ENCODE data around the gene TBL3. TPM values are rescaled to one million over a fixed set of nuclear protein-coding genes. Genes with fewer than 3 reads are reported as not detected.
A peak's percentile ranks its signal among the peaks of the same experiment; 100 is the strongest.

TBL3 gene
- total and polyA plus RNA-seq, 7 experiments from 2014 or later = 17.2 to 89.8 (median 32.8) TPM

- Mint-ChIP-seq H3K4me1 (peaks cover 16 to 27% (median 20%) of the 10 kb centered on the region in 7 donors), H3K4me3 (peak overlapping the region in 6 of 10 donors; percentile 13 to 95 (median 63)), H3K36me3 (peaks cover 0 to 22% (median 7%) of the 10 kb centered on the region in 5 donors), H3K27me3 (peaks cover 0 to 4% (median 0%) of the 10 kb centered on the region in 5 donors), H3K27ac (no peak overlapping the region), H3K9me3 (peaks cover 0 to 3% (median 0%) of the 10 kb centered on the region in 11 donors)
- H3K27me3 ChIP-seq (ENCODE audit: control insufficient read depth in 2 of 2, insufficient read depth in 2 of 2, low read length in 2 of 2) = no peaks in the 10 kb centered on the region
- CTCF ChIA-PET = no interaction called here
- peaks cover 0 to 53% (median 0%) of the 10 kb centered on the region in 3 experiments for H3K36me3 ChIP-seq (ENCODE audit: control insufficient read depth in 2 of 3, insufficient read depth in 3 of 3, low read length in 3 of 3)
- POLR2A ChIA-PET = interaction anchor here (1.6 kb wide), 1 partner anchor 9 kb away, joined by 6 read pairs; the partner anchor contains the start of gene RPS2
- H3K4me1 ChIP-seq (ENCODE audit: control insufficient read depth in 2 of 2, insufficient read depth in 2 of 2, low read length in 2 of 2) = peaks cover 7 to 18% of the 10 kb centered on the region in 2 donors
- intact Hi-C loops (cut with micrococcal nuclease) = loop anchor here in 1 of 2 donors (5.0 kb wide), 1 partner anchor 249 kb away; the partner anchor contains the start of gene E4F1
- ATAC-seq (no peak), DNase-seq (no peak)
- H3K9me3 ChIP-seq (ENCODE audit: control insufficient read depth in 2 of 3, low read length in 3 of 3) = no peaks in the 10 kb centered on the region
- no peak overlapping the region for H3K4me3 ChIP-seq (ENCODE audit: low read length)
- H3K27ac ChIP-seq (ENCODE audit: low read depth, low read length) = no peak overlapping the region
Observed at GRCh38 chr16:1973461-1974156, 1.8 kb downstream of the TBL3 start.

- ATAC-seq (no peak), DNase-seq (no peak)
- Histone ChIP-seq H3K4me1 (ENCODE audit: control insufficient read depth in 2 of 2, insufficient read depth in 2 of 2, low read length in 2 of 2) (peaks cover 7 to 18% of the 10 kb centered on the region in 2 donors), H3K27ac (ENCODE audit: low read depth, low read length) (no peak overlapping the region), H3K36me3 (ENCODE audit: control insufficient read depth in 2 of 3, insufficient read depth in 3 of 3, low read length in 3 of 3) (peaks cover 0 to 56% (median 0%) of the 10 kb centered on the region in 3 experiments), H3K27me3 (ENCODE audit: control insufficient read depth in 2 of 2, insufficient read depth in 2 of 2, low read length in 2 of 2) (no peaks in the 10 kb centered on the region), H3K4me3 (ENCODE audit: low read length) (no peak overlapping the region), H3K9me3 (ENCODE audit: control insufficient read depth in 2 of 3, low read length in 3 of 3) (no peaks in the 10 kb centered on the region)
- H3K36me3 Mint-ChIP-seq = peaks cover 0 to 22% (median 9%) of the 10 kb centered on the region in 5 donors
- H3K4me3 Mint-ChIP-seq = peak overlapping the region in 4 of 10 donors; percentile 6 to 95 (median 31)
- POLR2A ChIA-PET = interaction anchor here (1.6 kb wide), 1 partner anchor 10 kb away, joined by 6 read pairs; the partner anchor contains the start of gene RPS2
- peaks cover 0 to 3% (median 0%) of the 10 kb centered on the region in 11 donors for H3K9me3 Mint-ChIP-seq
- intact Hi-C loops (cut with micrococcal nuclease) = loop anchor here in 1 of 2 donors (5.0 kb wide), 1 partner anchor 248 kb away; the partner anchor contains the start of gene E4F1
- no peak overlapping the region for H3K27ac Mint-ChIP-seq
- CTCF ChIA-PET = no interaction called here
- H3K4me1 Mint-ChIP-seq = peaks cover 16 to 27% (median 20%) of the 10 kb centered on the region in 7 donors
- peaks cover 0 to 4% (median 0%) of the 10 kb centered on the region in 5 donors for H3K27me3 Mint-ChIP-seq
Observed at GRCh38 chr16:1974157-1975070, 2.6 kb downstream of the TBL3 start.

- no peak for ATAC-seq
- POLR2A ChIA-PET = interaction anchor here (1.1 to 1.2 kb wide), 2 partner anchors 11 kb away, joined by 3 to 5 read pairs; partner anchors contain the start of gene RPS2
- Mint-ChIP-seq H3K27ac (no peak overlapping the region), H3K27me3 (peaks cover 0 to 9% (median 0%) of the 10 kb centered on the region in 5 donors), H3K9me3 (peaks cover 0 to 3% (median 0%) of the 10 kb centered on the region in 11 donors), H3K4me1 (peaks cover 16 to 23% (median 20%) of the 10 kb centered on the region in 7 donors), H3K36me3 (peaks cover 0 to 22% (median 10%) of the 10 kb centered on the region in 5 donors), H3K4me3 (peak overlapping the region in 2 of 10 donors; percentile 23 to 34)
- H3K9me3 ChIP-seq (ENCODE audit: control insufficient read depth in 2 of 3, low read length in 3 of 3) = no peaks in the 10 kb centered on the region
- H3K4me1 ChIP-seq (ENCODE audit: control insufficient read depth in 2 of 2, insufficient read depth in 2 of 2, low read length in 2 of 2) = peaks cover 7 to 18% of the 10 kb centered on the region in 2 donors
- H3K27me3 ChIP-seq (ENCODE audit: control insufficient read depth in 2 of 2, insufficient read depth in 2 of 2, low read length in 2 of 2) = peaks cover 0 to under 1% of the 10 kb centered on the region in 2 donors
- peaks cover 0 to 56% (median 0%) of the 10 kb centered on the region in 3 experiments for H3K36me3 ChIP-seq (ENCODE audit: control insufficient read depth in 2 of 3, insufficient read depth in 3 of 3, low read length in 3 of 3)
- CTCF ChIA-PET = no interaction called here
- no peak overlapping the region for H3K27ac ChIP-seq (ENCODE audit: low read depth, low read length)
- no peak for DNase-seq
- intact Hi-C loops (cut with micrococcal nuclease) = no loop called here
- no peak overlapping the region for H3K4me3 ChIP-seq (ENCODE audit: low read length)
Observed at GRCh38 chr16:1975432-1976215, 3.8 kb downstream of the TBL3 start.

- Histone ChIP-seq H3K4me3 (ENCODE audit: low read length) (no peak overlapping the region), H3K9me3 (ENCODE audit: control insufficient read depth in 2 of 3, low read length in 3 of 3) (no peaks in the 10 kb centered on the region), H3K36me3 (ENCODE audit: control insufficient read depth in 2 of 3, insufficient read depth in 3 of 3, low read length in 3 of 3) (peaks cover 0 to 56% (median 0%) of the 10 kb centered on the region in 3 experiments), H3K27ac (ENCODE audit: low read depth, low read length) (no peak overlapping the region), H3K27me3 (ENCODE audit: control insufficient read depth in 2 of 2, insufficient read depth in 2 of 2, low read length in 2 of 2) (peaks cover 0 to 3% of the 10 kb centered on the region in 2 donors), H3K4me1 (ENCODE audit: control insufficient read depth in 2 of 2, insufficient read depth in 2 of 2, low read length in 2 of 2) (peaks cover 7 to 14% of the 10 kb centered on the region in 2 donors)
- DNase-seq (no peak), ATAC-seq (no peak)
- H3K36me3 Mint-ChIP-seq = peaks cover 0 to 22% (median 10%) of the 10 kb centered on the region in 5 donors
- intact Hi-C loops (cut with micrococcal nuclease) = no loop called here
- H3K27me3 Mint-ChIP-seq = peaks cover 0 to 14% (median 2%) of the 10 kb centered on the region in 5 donors
- peaks cover 12 to 18% (median 15%) of the 10 kb centered on the region in 7 donors for H3K4me1 Mint-ChIP-seq
- H3K27ac Mint-ChIP-seq = no peak overlapping the region
- ChIA-PET CTCF (no interaction called here), POLR2A (interaction anchor here (1.1 to 1.2 kb wide), 2 partner anchors 11 kb away, joined by 3 to 5 read pairs; partner anchors contain the start of gene RPS2)
- H3K4me3 Mint-ChIP-seq = no peak overlapping the region
- peaks cover 0 to 3% (median 0%) of the 10 kb centered on the region in 11 donors for H3K9me3 Mint-ChIP-seq
Observed at GRCh38 chr16:1976216-1976520, 4.3 kb downstream of the TBL3 start.

GRCh38 chr16:1976951-1977874, 5.4 kb downstream of the TBL3 start:
- no peak overlapping the region for H3K4me3 ChIP-seq (ENCODE audit: low read length)
- H3K4me3 Mint-ChIP-seq = peak overlapping the region in 1 of 10 donors; percentile 52
- DNase-seq (no peak), ATAC-seq (no peak)
- no peaks in the 10 kb centered on the region for H3K9me3 ChIP-seq (ENCODE audit: control insufficient read depth in 2 of 3, low read length in 3 of 3)
- H3K4me1 Mint-ChIP-seq = peaks cover 4 to 13% (median 6%) of the 10 kb centered on the region in 7 donors
- peaks cover 7 to 9% of the 10 kb centered on the region in 2 donors for H3K4me1 ChIP-seq (ENCODE audit: control insufficient read depth in 2 of 2, insufficient read depth in 2 of 2, low read length in 2 of 2)
- ChIA-PET CTCF (interaction anchor here (1.6 kb wide), 1 partner anchor 163 kb away, joined by 5 read pairs; no protein-coding TSS in a partner anchor), POLR2A (interaction anchor here (0.9 to 11.4 kb wide), 2 partner anchors 13 to 14 kb away, joined by 3 to 61 read pairs; partner anchors contain the start of gene RPS2)
- H3K27me3 Mint-ChIP-seq = peaks cover 0 to 21% (median 5%) of the 10 kb centered on the region in 5 donors
- peaks cover 0 to 52% (median 0%) of the 10 kb centered on the region in 3 experiments for H3K36me3 ChIP-seq (ENCODE audit: control insufficient read depth in 2 of 3, insufficient read depth in 3 of 3, low read length in 3 of 3)
- no peak overlapping the region for H3K27ac Mint-ChIP-seq
- H3K36me3 Mint-ChIP-seq = peaks cover 0 to 22% (median 7%) of the 10 kb centered on the region in 5 donors
- H3K27me3 ChIP-seq (ENCODE audit: control insufficient read depth in 2 of 2, insufficient read depth in 2 of 2, low read length in 2 of 2) = peaks cover 0 to 3% of the 10 kb centered on the region in 2 donors
- H3K27ac ChIP-seq (ENCODE audit: low read depth, low read length) = no peak overlapping the region
- H3K9me3 Mint-ChIP-seq = no peaks in the 10 kb centered on the region
- intact Hi-C loops (cut with micrococcal nuclease) = no loop called here

Data from naive thymus-derived CD4-positive, alpha-beta T cell (primary cell).